ENCODE data around the gene TMCO6. TPM values are rescaled to one million over a fixed set of nuclear protein-coding genes. Genes with fewer than 3 reads are reported as not detected.
A peak's percentile ranks its signal among the peaks of the same experiment; 100 is the strongest.
"Not testable (repeated sequence)": the region's sequence is repeated elsewhere in the genome, so short reads cannot be mapped to it uniquely, and the experiment has no call there.

Gene TMCO6
- total and polyA plus RNA-seq, 9 of the 15 experiments (the other 6 are each of a cell fraction or from before 2014, with no cell fraction given): 3.4 to 46.4 (median 16.7) TPM

DNA sequence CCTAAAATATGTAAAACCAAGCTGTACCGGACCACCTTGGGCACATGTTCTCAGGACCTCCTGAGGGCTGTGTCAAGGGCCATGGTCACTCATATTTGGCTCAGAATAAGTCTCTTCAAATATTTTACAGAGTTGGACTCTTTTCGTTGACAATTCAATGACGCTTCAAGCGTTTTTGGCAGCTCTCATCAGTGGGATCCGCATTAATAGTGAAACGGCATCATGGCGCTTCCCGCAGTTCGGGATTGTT is 428 bp upstream of the TMCO6 start:
- Histone ChIP-seq H3K4me3 (peak overlapping the region; percentile 54; the same call in 1 of the 2 replicates), H3K4me2 (ENCODE audit: insufficient read depth, low read length) (peak overlapping the region; percentile 75), H3K9ac (ENCODE audit: insufficient read depth in 1 of 2, low read depth in 2 of 2, low read length in 2 of 2) (peak overlapping the region; percentile 69 to 71; a peak in 3 of 4 replicates), H3K79me2 (ENCODE audit: control insufficient read depth, insufficient read depth, low read length) (peaks cover 26% of the 10 kb centered on the region), H3K27ac (ENCODE audit: extremely low read depth, low read depth, low read length) (peak overlapping the region; percentile 87), H3K36me3 (ENCODE audit: control insufficient read depth, insufficient read depth, low read length) (peaks cover 32% of the 10 kb centered on the region), H2AFZ (ENCODE audit: low read depth, low read length) (peak overlapping the region; percentile 85), H3K4me1 (replicated peaks in 1 of 2; ENCODE audit: control insufficient read depth in 2 of 2, insufficient read depth in 2 of 2, low read length in 2 of 2) (peaks cover 4 to 20% of the 10 kb centered on the region in 2 experiments; a peak in 4 of 5 replicates)
- ATAC-seq; H3K9me1 ChIP-seq (ENCODE audit: control insufficient read depth, insufficient read depth, low read length); CTCF ChIA-PET (ENCODE audit: low intra/inter-chr PET ratio); H3K9me3 ChIP-seq (replicated peaks; ENCODE audit: control insufficient read depth, insufficient read depth, low read depth, low read length); H3K27me3 ChIP-seq (ENCODE audit: control insufficient read depth in 2 of 2, insufficient read depth in 2 of 2, low read length in 2 of 2); FAIRE-seq; in situ Hi-C loops (cut with MboI); H4K20me1 ChIP-seq (replicated peaks; ENCODE audit: control insufficient read depth, insufficient read depth, low read length); BruUV-seq (replicated peaks): not testable (repeated sequence)
- intact Hi-C loops (cut with micrococcal nuclease): loop anchor here (1.0 to 2.0 kb wide), 7 partner anchors 28 to 238 kb away; partner anchors contain the start of genes ANKHD1, APBB3, SLC35A4 and SRA1
- POLR2A ChIA-PET: interaction anchor here (0.7 to 2.4 kb wide), 11 partner anchors 9 to 158 kb away, joined by 3 to 8 read pairs (median 3); partner anchors contain the start of genes EIF4EBP3, IK and NDUFA2
- peak in 1 of 4 experiments; percentile 18 for DNase-seq (ENCODE audit: extremely low read depth in 1 of 4, low spot score in 3 of 4)
- WGBS (ENCODE audit: insufficient coverage, low coverage, missing lambda C conversion rate): 0% methylated on average over 9 of the region's 9 CpGs
- TF ChIP-seq BRD9 (IDR thresholded peaks at IDR 0.05; ENCODE audit: low read depth, partially characterized antibody) (peak; percentile 71), ZNF175 (CRISPR knock-in tag; IDR thresholded peaks at IDR 0.05; ENCODE audit: low read depth) (peak; percentile 22; the same call in 1 of the 2 replicates), HDAC8 (tag; IDR thresholded peaks at IDR 0.05) (peak; percentile 76; the same call in 1 of the 2 replicates), HDAC3 (IDR thresholded peaks at IDR 0.05; ENCODE audit: borderline replicate concordance, partially characterized antibody) (peak; percentile 84), TEAD1 (CRISPR knock-in tag; IDR thresholded peaks at IDR 0.05) (peak in 1 of 2 experiments; percentile 10; a peak in 1 of 4 replicates), ZFX (CRISPR knock-in tag; IDR thresholded peaks at IDR 0.05) (peak; percentile 49; the same call in 1 of the 2 replicates), POLR2H (tag; IDR thresholded peaks at IDR 0.05; ENCODE audit: low read depth) (peak; percentile 69)
- TF ChIP-seq, protein P1, sequence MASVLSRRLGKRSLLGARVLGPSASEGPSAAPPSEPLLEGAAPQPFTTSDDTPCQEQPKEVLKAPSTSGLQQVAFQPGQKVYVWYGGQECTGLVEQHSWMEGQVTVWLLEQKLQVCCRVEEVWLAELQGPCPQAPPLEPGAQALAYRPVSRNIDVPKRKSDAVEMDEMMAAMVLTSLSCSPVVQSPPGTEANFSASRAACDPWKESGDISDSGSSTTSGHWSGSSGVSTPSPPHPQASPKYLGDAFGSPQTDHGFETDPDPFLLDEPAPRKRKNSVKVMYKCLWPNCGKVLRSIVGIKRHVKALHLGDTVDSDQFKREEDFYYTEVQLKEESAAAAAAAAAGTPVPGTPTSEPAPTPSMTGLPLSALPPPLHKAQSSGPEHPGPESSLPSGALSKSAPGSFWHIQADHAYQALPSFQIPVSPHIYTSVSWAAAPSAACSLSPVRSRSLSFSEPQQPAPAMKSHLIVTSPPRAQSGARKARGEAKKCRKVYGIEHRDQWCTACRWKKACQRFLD (CRISPR knock-in tag; IDR thresholded peaks at IDR 0.05): peak; percentile 63; the same call in 1 of the 2 replicates
- TF ChIP-seq, protein P2, sequence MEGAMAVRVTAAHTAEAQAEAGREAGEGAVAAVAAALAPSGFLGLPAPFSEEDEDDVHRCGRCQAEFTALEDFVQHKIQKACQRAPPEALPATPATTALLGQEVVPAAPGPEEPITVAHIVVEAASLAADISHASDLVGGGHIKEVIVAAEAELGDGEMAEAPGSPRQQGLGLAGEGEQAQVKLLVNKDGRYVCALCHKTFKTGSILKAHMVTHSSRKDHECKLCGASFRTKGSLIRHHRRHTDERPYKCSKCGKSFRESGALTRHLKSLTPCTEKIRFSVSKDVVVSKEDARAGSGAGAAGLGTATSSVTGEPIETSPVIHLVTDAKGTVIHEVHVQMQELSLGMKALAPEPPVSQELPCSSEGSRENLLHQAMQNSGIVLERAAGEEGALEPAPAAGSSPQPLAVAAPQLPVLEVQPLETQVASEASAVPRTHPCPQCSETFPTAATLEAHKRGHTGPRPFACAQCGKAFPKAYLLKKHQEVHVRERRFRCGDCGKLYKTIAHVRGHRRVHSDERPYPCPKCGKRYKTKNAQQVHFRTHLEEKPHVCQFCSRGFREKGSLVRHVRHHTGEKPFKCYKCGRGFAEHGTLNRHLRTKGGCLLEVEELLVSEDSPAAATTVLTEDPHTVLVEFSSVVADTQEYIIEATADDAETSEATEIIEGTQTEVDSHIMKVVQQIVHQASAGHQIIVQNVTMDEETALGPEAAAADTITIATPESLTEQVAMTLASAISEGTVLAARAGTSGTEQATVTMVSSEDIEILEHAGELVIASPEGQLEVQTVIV (CRISPR knock-in tag; IDR thresholded peaks at IDR 0.05; ENCODE audit: borderline replicate concordance): peak; percentile 55; the same call in 1 of the 2 replicates
- TF ChIP-seq, protein P3, sequence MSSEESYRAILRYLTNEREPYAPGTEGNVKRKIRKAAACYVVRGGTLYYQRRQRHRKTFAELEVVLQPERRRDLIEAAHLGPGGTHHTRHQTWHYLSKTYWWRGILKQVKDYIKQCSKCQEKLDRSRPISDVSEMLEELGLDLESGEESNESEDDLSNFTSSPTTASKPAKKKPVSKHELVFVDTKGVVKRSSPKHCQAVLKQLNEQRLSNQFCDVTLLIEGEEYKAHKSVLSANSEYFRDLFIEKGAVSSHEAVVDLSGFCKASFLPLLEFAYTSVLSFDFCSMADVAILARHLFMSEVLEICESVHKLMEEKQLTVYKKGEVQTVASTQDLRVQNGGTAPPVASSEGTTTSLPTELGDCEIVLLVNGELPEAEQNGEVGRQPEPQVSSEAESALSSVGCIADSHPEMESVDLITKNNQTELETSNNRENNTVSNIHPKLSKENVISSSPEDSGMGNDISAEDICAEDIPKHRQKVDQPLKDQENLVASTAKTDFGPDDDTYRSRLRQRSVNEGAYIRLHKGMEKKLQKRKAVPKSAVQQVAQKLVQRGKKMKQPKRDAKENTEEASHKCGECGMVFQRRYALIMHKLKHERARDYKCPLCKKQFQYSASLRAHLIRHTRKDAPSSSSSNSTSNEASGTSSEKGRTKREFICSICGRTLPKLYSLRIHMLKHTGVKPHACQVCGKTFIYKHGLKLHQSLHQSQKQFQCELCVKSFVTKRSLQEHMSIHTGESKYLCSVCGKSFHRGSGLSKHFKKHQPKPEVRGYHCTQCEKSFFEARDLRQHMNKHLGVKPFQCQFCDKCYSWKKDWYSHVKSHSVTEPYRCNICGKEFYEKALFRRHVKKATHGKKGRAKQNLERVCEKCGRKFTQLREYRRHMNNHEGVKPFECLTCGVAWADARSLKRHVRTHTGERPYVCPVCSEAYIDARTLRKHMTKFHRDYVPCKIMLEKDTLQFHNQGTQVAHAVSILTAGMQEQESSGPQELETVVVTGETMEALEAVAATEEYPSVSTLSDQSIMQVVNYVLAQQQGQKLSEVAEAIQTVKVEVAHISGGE (CRISPR knock-in tag; IDR thresholded peaks at IDR 0.05): peak in 1 of 3 experiments; percentile 28; a peak in 1 of 6 replicates
- TF ChIP-seq, protein P4, sequence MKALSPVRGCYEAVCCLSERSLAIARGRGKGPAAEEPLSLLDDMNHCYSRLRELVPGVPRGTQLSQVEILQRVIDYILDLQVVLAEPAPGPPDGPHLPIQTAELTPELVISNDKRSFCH (CRISPR knock-in tag; IDR thresholded peaks at IDR 0.05): not testable (repeated sequence)
- TF ChIP-seq, protein P4 (tag; IDR thresholded peaks at IDR 0.05): peak; percentile 95

All from K562 (cell line).